Stimulated activated CD8-positive, alpha-beta memory T cell treated with anti-CD3 and anti-CD28 coated beads, Interleukin-12 subunit alpha, Interleukin-12 subunit beta, amount 100 ng/mL, for 1 hour (primary cell): Measurements from ENCODE around the gene FAM53B.

Source experiments
- DNase-seq: peaks from one replicate; pipeline ENCODE4 v3.0.0-alpha.2; 2020; ENCODE audit warnings: low read depth

FAM53B gene

DNA sequence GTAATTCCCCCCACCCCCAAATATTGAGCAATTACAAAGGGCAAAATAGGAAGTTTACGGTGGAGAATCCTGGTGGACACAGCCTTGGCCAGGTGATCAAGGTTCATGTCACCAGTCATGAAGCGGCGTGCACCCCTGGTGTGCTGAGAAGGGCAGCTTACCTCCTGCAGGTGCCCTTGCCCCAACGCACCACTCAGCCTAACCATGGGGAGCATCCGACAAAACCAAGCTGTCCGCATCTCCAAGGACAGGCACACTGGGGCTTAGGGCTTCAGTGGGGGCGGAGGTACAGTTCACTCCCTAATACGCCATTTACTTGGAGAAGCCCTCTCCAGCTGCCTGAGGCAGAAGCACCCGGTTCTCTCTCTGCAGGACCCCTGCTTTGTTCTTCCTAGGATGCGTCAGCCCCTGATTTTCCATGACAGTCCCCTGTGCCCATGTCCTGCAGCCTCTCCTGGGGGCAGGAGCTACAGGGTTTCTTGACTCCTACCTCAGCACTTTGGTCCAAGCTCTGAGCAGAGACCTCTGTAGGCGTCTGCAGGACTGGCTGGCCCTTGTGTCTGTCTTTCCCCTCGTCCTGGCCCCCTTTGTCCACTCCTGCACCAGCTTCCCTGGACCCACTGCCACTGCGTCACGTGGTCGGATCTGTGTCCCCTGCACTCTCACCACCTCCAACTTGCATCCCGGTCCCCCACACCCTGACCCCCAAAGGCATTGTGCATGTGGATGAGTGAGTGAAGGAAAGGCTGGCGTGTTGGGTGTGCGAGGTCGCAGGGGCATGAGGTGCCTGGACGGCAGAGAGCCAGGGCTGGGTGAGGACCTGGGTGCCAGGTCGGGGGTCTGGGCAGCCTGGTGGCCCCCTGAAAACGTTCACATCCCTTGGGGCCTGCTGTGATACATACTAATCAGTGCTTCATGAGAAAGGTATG, 168.8 kb downstream of the FAM53B start:
- no peak for DNase-seq

DNA sequence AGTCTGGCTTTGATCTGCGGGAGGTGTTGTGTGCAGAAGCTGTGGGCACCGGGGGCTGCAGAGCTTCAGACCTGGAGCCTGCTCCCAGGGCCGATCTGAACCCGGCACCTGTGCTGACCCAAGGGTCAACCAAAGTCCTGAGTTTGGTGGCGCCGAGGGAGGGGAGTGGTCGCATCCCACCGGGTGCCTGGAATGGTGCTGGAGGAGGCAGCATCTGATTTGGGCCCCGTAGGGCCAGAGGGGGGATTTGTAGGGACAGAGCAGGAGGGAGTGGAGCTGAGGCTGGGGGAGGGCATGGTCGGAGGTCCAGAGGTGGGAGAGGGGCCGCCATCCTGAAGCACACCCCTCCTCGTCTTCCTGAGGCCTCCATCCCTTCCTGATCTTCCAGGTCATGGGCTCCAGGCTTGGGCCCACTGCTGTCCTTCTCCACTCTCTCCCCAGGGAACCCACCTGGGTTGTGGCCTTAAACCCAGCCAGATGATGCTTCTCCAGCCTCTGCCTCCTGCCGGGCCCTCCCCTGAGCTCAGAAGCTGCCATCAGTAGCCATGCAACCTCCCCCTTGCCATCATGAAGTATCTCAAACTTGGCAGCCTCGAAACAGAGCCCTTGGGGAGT, 169.6 kb downstream of the FAM53B start:
- no peak for DNase-seq

- no peak for DNase-seq
These were observed 170.3 kb downstream of the FAM53B start for GRCh38 chr10:124573726-124574455.

DNA sequence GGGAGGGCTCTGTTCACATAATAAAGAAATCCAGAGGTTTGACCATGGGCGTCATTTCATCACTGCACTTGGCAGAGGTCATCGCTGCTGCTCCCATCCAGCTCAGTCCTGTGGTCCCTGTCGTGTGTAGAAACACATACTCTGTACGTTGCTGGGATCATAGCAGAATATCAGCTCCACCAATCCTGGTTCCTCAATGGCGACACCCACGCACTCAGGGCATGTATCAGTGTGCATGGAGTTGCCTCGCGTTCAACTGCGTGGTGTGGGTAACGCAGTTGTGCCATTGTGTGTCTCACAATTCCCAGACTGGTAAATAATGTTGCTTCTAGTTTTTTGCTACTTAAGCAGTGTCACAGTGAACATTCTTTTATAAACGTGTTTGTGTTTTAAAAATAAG, 171.4 kb downstream of the FAM53B start:
- DNase-seq, result no peak

- no peak for DNase-seq
These were observed 173.5 kb downstream of the FAM53B start for GRCh38 chr10:124570646-124571045.

DNA sequence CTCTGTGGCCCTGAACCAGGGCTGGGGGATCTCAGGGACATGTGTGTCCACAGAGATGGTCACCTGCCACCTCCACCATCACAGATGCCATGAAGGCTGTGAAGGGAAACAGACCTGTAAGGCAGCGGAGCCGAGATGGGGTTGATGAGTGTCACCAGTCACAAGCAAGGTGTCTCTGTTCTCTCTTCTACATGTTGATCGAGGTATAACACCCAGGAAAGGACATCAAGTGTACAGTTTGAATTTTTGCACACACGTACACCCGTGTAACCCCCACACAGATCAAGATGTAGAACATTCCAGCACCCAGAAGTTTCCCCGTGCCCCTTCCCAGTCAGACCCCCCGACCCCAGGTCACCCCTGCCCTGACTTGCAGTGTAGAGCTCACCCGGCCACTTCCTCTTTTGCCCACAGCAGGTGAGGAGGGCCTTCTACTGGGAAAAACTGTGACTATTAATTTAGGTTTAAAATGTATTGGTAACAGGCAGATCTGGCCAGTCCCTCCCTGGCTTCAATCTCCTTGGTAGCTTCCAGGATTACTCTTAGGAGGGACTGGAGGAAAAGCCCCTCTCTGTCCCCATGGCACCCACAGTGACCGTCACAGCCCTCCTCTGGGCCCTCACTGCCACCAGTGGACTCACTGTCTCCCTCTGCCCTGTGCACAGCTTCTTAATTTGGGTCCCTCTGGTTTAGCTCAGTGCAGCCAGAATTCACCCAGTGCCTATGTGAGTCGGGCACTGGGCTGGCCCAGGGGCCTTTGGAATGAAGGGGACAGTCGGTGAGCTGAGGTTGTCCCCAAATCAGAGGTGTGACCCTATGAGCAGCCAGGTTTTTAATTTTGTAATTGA, 174.3 kb downstream of the FAM53B start:
- DNase-seq, result no peak
